SJCRH30 (cell line): ENCODE results near the gene MTCH1. TPM values are rescaled to one million over a fixed set of nuclear protein-coding genes. Genes with fewer than 3 reads are reported as not detected.

ENCODE experiments used
- DNase-seq, 2 experiments: peaks; one replicate each; pipeline ENCODE4 v3.0.0-alpha.2; 2015 to 2020
- H3K27ac ChIP-seq: fragments of 250-450 bp; sonication (Bioruptor Pico); 2 replicates; pipeline ENCODE4 v1.5.1; 2020; ENCODE audit warnings: mild to moderate bottlenecking, moderate library complexity
- H3K27me3 ChIP-seq: fragments of 250-450 bp; sonication (Bioruptor Pico); 2 replicates; pipeline ENCODE4 v1.5.1; 2020; ENCODE audit warnings: mild to moderate bottlenecking, moderate library complexity
- H3K36me3 ChIP-seq: fragments of 250-450 bp; sonication (Bioruptor Pico); 2 replicates; pipeline ENCODE4 v1.5.1; 2020; ENCODE audit warnings: mild to moderate bottlenecking, moderate library complexity
- H3K4me1 ChIP-seq: fragments of 250-450 bp; sonication (Bioruptor Pico); 2 replicates; pipeline ENCODE4 v1.5.1; 2020; ENCODE audit warnings: mild to moderate bottlenecking, moderate library complexity
- H3K4me3 ChIP-seq: fragments of 250-450 bp; sonication (Bioruptor Pico); 2 replicates; pipeline ENCODE4 v1.5.1; 2020; ENCODE audit warnings: mild to moderate bottlenecking, moderate library complexity
- H3K9me3 ChIP-seq: fragments of 250-450 bp; sonication (Bioruptor Pico); replicated peaks from 2 replicates; pipeline ENCODE4 v1.5.1; 2020; ENCODE audit warnings: mild to moderate bottlenecking, moderate library complexity
- total RNA-seq: library from RNA; depleted of rRNA; stranded (reverse); fragments of >200 nt; shearing (Covaris generic); gene quantifications from 2 replicates; pipeline ENCODE4 v1.2.3, GENCODE V29; 2014

MTCH1 gene
- total RNA-seq, 1 experiment from 2014 or later: 173 TPM

GRCh38 chr6:36986704-36987047 is 680 bp upstream of the MTCH1 start:
- H3K27ac ChIP-seq: peak overlapping the region; percentile 91
- DNase-seq: no peak
- no peaks in the 10 kb centered on the region for H3K27me3 ChIP-seq
- H3K4me1 ChIP-seq: peaks cover 5% of the 10 kb centered on the region; the same call in 1 of the 2 replicates
- H3K4me3 ChIP-seq: peak overlapping the region; percentile 100
- H3K9me3 ChIP-seq: no peaks in the 10 kb centered on the region
- H3K36me3 ChIP-seq: no peaks in the 10 kb centered on the region

DNA sequence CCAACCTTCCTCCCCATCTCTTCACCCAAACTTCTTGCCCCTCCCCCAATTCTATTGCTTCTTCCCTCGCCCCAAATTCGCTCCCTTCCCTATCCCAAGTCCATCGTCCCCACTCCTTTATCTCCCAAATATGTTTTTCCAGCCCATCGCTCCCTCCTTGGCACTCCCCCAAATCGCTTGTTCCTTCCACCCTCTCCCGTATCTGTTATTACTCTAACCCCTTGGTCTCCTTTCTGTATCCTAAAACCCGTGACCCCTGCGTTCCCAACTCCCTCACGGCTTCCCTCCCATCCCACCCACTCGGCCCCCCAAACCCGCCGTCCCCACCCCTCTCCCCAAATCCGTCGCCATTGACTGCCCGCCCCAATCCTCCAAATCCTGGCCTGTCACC is 584 bp downstream of the MTCH1 start:
- H3K9me3 ChIP-seq: no peaks in the 10 kb centered on the region
- H3K4me1 ChIP-seq: peaks cover 5% of the 10 kb centered on the region; the same call in 1 of the 2 replicates
- no peaks in the 10 kb centered on the region for H3K36me3 ChIP-seq
- DNase-seq: peak in 1 of 2 experiments; percentile 27
- H3K27me3 ChIP-seq: no peaks in the 10 kb centered on the region
- H3K27ac ChIP-seq: peak overlapping the region; percentile 91
- H3K4me3 ChIP-seq: peak overlapping the region; percentile 100

DNA sequence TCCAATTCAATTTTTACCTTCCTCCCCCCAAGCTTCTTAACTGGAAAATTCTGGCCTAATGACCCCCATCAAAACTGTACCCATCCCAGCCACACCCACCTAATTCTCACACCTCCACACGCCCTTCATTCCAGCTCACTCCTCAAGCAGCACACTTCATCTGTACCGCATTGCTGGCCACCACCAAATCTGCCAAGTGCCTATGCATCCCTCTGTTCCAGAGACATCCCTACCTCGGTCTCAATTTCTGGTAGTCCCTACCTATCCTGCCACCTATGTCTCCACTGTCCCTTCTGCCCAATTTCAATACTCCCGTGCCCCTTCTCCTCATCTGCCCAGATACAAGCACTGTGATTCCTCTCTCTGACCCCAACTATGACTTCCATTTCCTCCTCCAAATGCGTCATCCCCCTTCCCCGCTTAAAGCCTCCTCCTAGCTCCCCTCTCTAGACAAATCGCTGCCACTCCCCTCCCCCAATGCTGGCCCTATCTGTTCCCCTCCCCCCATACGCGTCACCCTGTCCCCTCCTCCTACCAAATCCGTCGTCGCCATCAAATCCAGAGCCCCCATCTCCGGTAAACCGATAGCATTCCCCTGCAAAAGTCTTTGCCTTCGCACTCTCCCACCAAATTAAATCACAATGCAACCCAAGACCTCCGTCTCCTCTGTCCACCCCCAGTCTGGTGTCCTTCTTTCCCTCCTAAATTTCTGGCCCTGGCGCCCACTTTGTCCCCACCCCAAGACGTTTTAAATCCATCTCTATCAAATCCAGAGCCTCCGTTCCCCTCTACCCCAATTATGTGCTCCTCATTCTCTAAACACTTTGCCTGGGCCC is 1.2 kb downstream of the MTCH1 start:
- DNase-seq: peak; percentile 51 to 53
- peak overlapping the region; percentile 100 for H3K4me3 ChIP-seq
- peaks cover 5% of the 10 kb centered on the region; the same call in 1 of the 2 replicates for H3K4me1 ChIP-seq
- H3K27ac ChIP-seq: peak overlapping the region; percentile 91
- H3K36me3 ChIP-seq: no peaks in the 10 kb centered on the region
- H3K27me3 ChIP-seq: no peaks in the 10 kb centered on the region
- no peaks in the 10 kb centered on the region for H3K9me3 ChIP-seq

GRCh38 chr6:36983538-36983937 is 2.5 kb downstream of the MTCH1 start:
- DNase-seq: no peak
- Histone ChIP-seq H3K27ac (no peak overlapping the region), H3K27me3 (no peaks in the 10 kb centered on the region), H3K4me1 (peaks cover 5% of the 10 kb centered on the region; the same call in 1 of the 2 replicates), H3K9me3 (no peaks in the 10 kb centered on the region), H3K4me3 (no peak overlapping the region), H3K36me3 (no peaks in the 10 kb centered on the region)

- no peaks in the 10 kb centered on the region for H3K27me3 ChIP-seq
- no peak overlapping the region for H3K4me3 ChIP-seq
- no peak for DNase-seq
- no peaks in the 10 kb centered on the region for H3K4me1 ChIP-seq
- H3K27ac ChIP-seq: no peak overlapping the region
- H3K9me3 ChIP-seq: no peaks in the 10 kb centered on the region
- peaks cover 14% of the 10 kb centered on the region; the same call in 1 of the 2 replicates for H3K36me3 ChIP-seq
Measured at GRCh38 chr6:36980876-36981619, 4.9 kb downstream of the MTCH1 start.

GRCh38 chr6:36980129-36980528 is 5.9 kb downstream of the MTCH1 start:
- no peak overlapping the region for H3K4me3 ChIP-seq
- H3K27me3 ChIP-seq: no peaks in the 10 kb centered on the region
- H3K4me1 ChIP-seq: no peaks in the 10 kb centered on the region
- no peak overlapping the region for H3K27ac ChIP-seq
- H3K9me3 ChIP-seq: no peaks in the 10 kb centered on the region
- peaks cover 21% of the 10 kb centered on the region; the same call in 1 of the 2 replicates for H3K36me3 ChIP-seq
- DNase-seq: no peak

DNA sequence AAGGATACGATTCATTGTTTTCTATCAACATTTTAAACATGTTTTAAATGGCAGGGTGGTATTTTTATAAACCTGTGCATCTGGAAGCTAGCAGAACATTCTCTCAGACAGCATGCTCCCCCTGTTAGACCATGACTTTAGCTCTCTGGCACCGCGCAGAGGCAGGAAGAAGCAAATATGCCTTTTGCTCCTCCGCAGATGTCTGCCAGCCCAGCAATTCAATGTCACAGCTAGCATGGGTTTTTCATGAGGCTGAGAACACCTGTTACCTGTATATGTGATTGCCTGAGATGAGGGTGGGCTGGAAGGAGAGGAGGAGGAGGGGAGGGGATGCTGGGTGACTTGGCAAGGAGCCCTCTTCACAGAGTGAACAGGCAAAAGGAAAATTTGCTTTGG is 6.7 kb downstream of the MTCH1 start:
- DNase-seq: no peak
- Histone ChIP-seq H3K36me3 (peaks cover 29% of the 10 kb centered on the region), H3K9me3 (no peaks in the 10 kb centered on the region), H3K4me1 (peaks cover 6% of the 10 kb centered on the region; the same call in 1 of the 2 replicates), H3K4me3 (no peak overlapping the region), H3K27me3 (no peaks in the 10 kb centered on the region), H3K27ac (no peak overlapping the region)

- Histone ChIP-seq H3K4me3 (no peak overlapping the region), H3K27me3 (no peaks in the 10 kb centered on the region), H3K27ac (no peak overlapping the region), H3K4me1 (peaks cover 7% of the 10 kb centered on the region; the same call in 1 of the 2 replicates), H3K9me3 (no peaks in the 10 kb centered on the region), H3K36me3 (peaks cover 36% of the 10 kb centered on the region)
- no peak for DNase-seq
Measured at GRCh38 chr6:36978421-36979346, 7.3 kb downstream of the MTCH1 start.

DNA sequence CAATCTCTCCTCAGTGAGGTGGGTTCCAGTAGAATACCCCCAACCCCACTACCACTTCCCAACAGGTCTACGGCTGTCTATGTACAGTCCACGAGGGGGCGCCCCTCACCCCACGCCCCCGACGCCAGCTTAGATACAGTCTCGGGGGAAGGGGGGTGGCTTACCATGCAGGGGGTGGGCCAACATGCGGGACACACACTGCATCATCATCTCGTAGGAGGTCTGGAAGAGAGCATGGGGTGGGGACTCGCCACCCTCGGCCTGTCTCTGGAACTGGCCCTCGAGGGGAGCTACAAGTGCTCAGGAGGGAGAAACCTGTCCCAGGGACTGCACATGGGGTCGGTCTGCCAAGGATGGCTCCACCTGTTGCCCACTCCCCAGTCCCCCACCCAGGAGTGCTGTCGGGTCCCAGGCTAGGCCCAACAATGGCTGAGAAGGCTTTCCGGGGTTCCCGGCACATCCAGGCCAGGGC is 8.5 kb downstream of the MTCH1 start:
- no peak for DNase-seq
- H3K4me1 ChIP-seq: peaks cover 7% of the 10 kb centered on the region; the same call in 1 of the 2 replicates
- no peak overlapping the region for H3K4me3 ChIP-seq
- no peaks in the 10 kb centered on the region for H3K27me3 ChIP-seq
- H3K27ac ChIP-seq: no peak overlapping the region
- H3K36me3 ChIP-seq: peaks cover 47% of the 10 kb centered on the region
- no peaks in the 10 kb centered on the region for H3K9me3 ChIP-seq

GRCh38 chr6:36976931-36977330 is 9.1 kb downstream of the MTCH1 start:
- Histone ChIP-seq H3K9me3 (no peaks in the 10 kb centered on the region), H3K4me3 (no peak overlapping the region), H3K27ac (no peak overlapping the region), H3K27me3 (no peaks in the 10 kb centered on the region), H3K4me1 (peaks cover 7% of the 10 kb centered on the region; the same call in 1 of the 2 replicates), H3K36me3 (peaks cover 52% of the 10 kb centered on the region)
- no peak for DNase-seq

GRCh38 chr6:36976509-36976908 is 9.5 kb downstream of the MTCH1 start:
- Histone ChIP-seq H3K9me3 (no peaks in the 10 kb centered on the region), H3K36me3 (peaks cover 54% of the 10 kb centered on the region), H3K4me1 (peaks cover 7% of the 10 kb centered on the region; the same call in 1 of the 2 replicates)

DNA sequence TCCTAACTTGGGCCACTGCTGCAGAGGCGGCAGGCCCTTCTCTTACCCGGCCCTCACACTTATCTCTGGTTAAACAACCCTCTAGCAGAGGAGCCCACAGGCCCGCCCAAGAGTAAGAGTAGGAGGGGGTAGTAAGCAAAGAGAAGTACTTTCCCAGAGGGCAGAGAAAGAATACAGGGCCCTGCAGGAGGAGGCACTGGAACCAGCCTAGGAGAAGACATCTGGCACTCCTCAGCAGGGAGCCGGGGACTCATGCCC is 10.1 kb downstream of the MTCH1 start:
- no peak overlapping the region for H3K27ac ChIP-seq
- H3K27me3 ChIP-seq: no peaks in the 10 kb centered on the region
- no peaks in the 10 kb centered on the region for H3K9me3 ChIP-seq
- no peak for DNase-seq
- no peak overlapping the region for H3K4me3 ChIP-seq
- H3K4me1 ChIP-seq: peaks cover 7% of the 10 kb centered on the region; the same call in 1 of the 2 replicates
- peaks cover 60% of the 10 kb centered on the region for H3K36me3 ChIP-seq

More at GRCh38 chr6:36976509-36976908, 9.5 kb downstream of the MTCH1 start:
- H3K27ac ChIP-seq: no peak overlapping the region
- DNase-seq: no peak
- no peaks in the 10 kb centered on the region for H3K27me3 ChIP-seq
- H3K4me3 ChIP-seq: no peak overlapping the region

DNA sequence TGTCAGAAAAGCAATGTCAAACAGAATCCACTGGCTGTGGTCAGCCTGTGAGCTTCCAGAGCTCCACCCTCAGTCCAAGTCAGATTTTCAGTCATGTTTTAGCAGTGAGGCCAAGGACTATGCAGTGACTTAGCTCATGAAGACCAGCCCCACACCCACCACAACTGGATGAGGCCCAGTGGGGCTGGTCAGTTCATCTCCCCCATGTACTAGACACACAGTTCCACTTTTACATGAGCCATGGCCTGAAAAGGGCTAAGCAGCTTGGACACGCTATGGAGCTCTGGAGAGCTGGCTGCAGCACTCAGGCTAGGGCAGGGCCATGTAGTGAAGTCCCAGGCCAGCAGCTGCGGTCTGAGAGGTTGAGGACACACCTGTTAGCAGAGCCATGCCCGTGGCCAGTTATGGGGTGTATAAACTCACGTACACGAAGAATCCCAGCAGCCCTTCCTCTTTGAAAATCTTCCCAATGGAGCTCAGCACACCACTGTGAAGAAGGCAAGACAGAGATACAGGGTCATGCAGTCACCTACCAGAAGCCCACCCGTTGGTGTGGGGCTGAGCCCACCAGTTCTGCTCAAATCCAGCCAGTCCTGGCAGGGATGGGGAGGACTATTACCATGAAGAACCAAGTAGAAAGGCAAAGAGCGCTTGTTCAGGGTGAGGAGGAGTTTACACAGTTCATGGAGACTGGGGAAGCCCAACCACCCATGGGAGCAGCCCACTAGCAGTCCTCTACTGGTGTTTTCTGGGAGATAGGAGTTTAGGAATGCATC is 10.6 kb downstream of the MTCH1 start:
- H3K27me3 ChIP-seq: no peaks in the 10 kb centered on the region
- no peaks in the 10 kb centered on the region for H3K9me3 ChIP-seq
- H3K4me3 ChIP-seq: no peak overlapping the region
- peaks cover 63% of the 10 kb centered on the region for H3K36me3 ChIP-seq
- H3K27ac ChIP-seq: no peak overlapping the region
- peaks cover 7% of the 10 kb centered on the region; the same call in 1 of the 2 replicates for H3K4me1 ChIP-seq
- no peak for DNase-seq

DNA sequence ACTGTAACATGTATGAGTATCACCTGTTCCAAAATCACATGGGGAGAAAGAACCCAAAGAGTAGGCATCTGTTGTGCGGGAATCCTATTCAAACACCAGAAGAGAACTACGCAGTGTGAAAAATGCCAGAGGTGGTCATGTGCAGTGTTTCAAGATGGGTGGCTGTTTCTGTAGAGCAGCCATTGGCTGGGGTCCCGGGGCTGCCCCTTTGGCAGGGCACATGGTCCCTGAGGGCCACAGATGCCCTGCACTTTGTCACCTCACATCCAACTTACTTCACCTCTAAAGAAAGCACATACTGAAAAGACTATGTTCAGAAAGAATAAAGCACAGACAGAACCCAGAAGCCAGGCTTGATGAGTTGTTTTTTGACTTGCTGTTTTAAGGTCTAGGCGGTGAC is 12.3 kb downstream of the MTCH1 start:
- no peaks in the 10 kb centered on the region for H3K27me3 ChIP-seq
- no peaks in the 10 kb centered on the region for H3K9me3 ChIP-seq
- H3K4me1 ChIP-seq: peaks cover 7% of the 10 kb centered on the region; the same call in 1 of the 2 replicates
- no peak overlapping the region for H3K27ac ChIP-seq
- DNase-seq: no peak
- peaks cover 70% of the 10 kb centered on the region for H3K36me3 ChIP-seq
- no peak overlapping the region for H3K4me3 ChIP-seq
